Gastrocnemius medialis (tissue), 4 donors: ENCODE measurements around the gene IRX3. TPM values are rescaled to one million over a fixed set of nuclear protein-coding genes. Genes with fewer than 3 reads are reported as not detected.

Experiments used
- ATAC-seq, 2 donors: fragments of 150-250 bp; one replicate each; pipeline ENCODE4 v1.9.1; 2016
- DNase-seq, 2 donors: peaks; one replicate each; pipeline ENCODE4 v3.0.0-alpha.2; 2019
- H3K27ac ChIP-seq, 4 donors: fragments of 200-600 bp; sonication (generic); 1 replicate in 1 of 4; 2 replicates in 3 of 4; pipeline ENCODE4 v1.5.1; 2016 to 2018; ENCODE audit warnings: mild to moderate bottlenecking in 2 of 4, moderate library complexity in 1 of 4
- H3K27me3 ChIP-seq, 3 donors: fragments of 200-600 bp; sonication (generic) in 2 of 3; 1 replicate in 1 of 3; 2 replicates in 2 of 3; pipeline versions ENCODE4 v1.5.1 to v1.6.0; 2016 to 2019; ENCODE audit warnings: mild to moderate bottlenecking in 1 of 3, moderate library complexity in 1 of 3
- H3K36me3 ChIP-seq, 2 donors: fragments of 200-600 bp; sonication (generic) in 1 of 2; one replicate each; pipeline ENCODE4 v1.5.1; 2017 to 2018
- H3K4me1 ChIP-seq, 2 donors: fragments of 200-600 bp; sonication (generic) in 1 of 2; one replicate each; pipeline ENCODE4 v1.5.1; 2016 to 2017; ENCODE audit warnings: mild to moderate bottlenecking in 2 of 2
- H3K4me3 ChIP-seq, 4 donors: fragments of 200-600 bp; sonication (generic) in 3 of 4; 1 replicate in 1 of 4; 2 replicates in 3 of 4; pipeline ENCODE4 v1.5.1; 2016 to 2019; ENCODE audit warnings: mild to moderate bottlenecking in 2 of 4
- H3K9me3 ChIP-seq, 3 donors: fragments of 200-600 bp; sonication (generic) in 2 of 3; 1 replicate in 1 of 3; 2 replicates in 2 of 3; pipeline ENCODE4 v1.5.1; 2016 to 2019
- POLR2A ChIP-seq, 2 donors: fragments of 450-650 bp; IDR thresholded peaks; one replicate each; pipeline ENCODE4 v1.6.1; 2017; ENCODE audit warnings: antibody characterized with exemption in 2 of 2, mild to moderate bottlenecking in 2 of 2, moderate library complexity in 2 of 2
- in situ Hi-C, 4 donors: fragments of 200-750 bp; cut with MboI; loops; one replicate each; pipeline versions ENCODE4 v1.15.0 to v1.8.0; 2017; ENCODE audit warnings: low sequenced_read_pairs in 4 of 4
- intact Hi-C: fragments of 100-400 bp; cut with DNase I; formaldehyde crosslinking; loops from one replicate; pipeline ENCODE4 v1.15.1; 2023; ENCODE audit warnings: low total_unique reads
- total RNA-seq, 4 donors: library from RNA; depleted of rRNA; stranded (reverse); fragments of >200 nt; gene quantifications; one replicate each; pipeline versions ENCODE4 v1.1.0 to v1.2.3, GENCODE V29; 2016
- TF ChIP-seq, protein P1 (sequence below), 5 experiments: fragments of 450-650 bp in 3 of 5; fragments of 200-600 bp in 2 of 5; sonication (generic) in 2 of 5; IDR thresholded peaks in 4 of 5; conservative IDR thresholded peaks in 1 of 5; 1 replicate in 4 of 5; 2 replicates in 1 of 5; pipeline ENCODE4 v1.5.1; 2016 to 2019; ENCODE audit warnings: antibody characterized with exemption in 5 of 5, mild to moderate bottlenecking in 3 of 5, moderate library complexity in 3 of 5

The IRX3 gene
- total RNA-seq, 4 donors from 2014 or later = 3.5 to 40.6 (median 12.0) TPM

DNA sequence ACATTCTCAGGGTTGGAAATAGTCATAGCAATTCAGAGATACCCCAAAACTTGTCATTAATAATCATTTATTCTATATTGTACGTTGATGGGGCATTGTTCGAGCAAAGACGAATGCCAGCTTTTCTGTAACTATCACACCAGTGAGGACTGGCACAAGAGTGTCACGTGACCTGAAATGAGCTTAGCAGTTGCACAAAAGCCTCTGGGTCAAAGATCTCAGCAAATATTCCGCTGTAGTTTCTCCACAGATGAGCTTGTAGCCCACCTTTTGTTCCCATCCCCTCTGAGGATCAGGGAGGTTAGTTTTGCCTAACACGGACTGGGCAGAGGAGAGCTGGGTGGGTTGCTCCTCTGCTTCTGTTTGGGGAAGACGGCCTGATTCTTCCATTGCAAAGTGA, 18.2 kb downstream of the IRX3 start:
- Histone ChIP-seq H3K9me3 (no peaks in the 10 kb centered on the region), H3K4me3 (no peak overlapping the region), H3K27me3 (no peaks in the 10 kb centered on the region), H3K27ac (no peak overlapping the region), H3K36me3 (no peaks in the 10 kb centered on the region), H3K4me1 (peaks cover 0 to 29% of the 10 kb centered on the region in 2 donors)
- TF ChIP-seq, protein P1, sequence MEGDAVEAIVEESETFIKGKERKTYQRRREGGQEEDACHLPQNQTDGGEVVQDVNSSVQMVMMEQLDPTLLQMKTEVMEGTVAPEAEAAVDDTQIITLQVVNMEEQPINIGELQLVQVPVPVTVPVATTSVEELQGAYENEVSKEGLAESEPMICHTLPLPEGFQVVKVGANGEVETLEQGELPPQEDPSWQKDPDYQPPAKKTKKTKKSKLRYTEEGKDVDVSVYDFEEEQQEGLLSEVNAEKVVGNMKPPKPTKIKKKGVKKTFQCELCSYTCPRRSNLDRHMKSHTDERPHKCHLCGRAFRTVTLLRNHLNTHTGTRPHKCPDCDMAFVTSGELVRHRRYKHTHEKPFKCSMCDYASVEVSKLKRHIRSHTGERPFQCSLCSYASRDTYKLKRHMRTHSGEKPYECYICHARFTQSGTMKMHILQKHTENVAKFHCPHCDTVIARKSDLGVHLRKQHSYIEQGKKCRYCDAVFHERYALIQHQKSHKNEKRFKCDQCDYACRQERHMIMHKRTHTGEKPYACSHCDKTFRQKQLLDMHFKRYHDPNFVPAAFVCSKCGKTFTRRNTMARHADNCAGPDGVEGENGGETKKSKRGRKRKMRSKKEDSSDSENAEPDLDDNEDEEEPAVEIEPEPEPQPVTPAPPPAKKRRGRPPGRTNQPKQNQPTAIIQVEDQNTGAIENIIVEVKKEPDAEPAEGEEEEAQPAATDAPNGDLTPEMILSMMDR (IDR thresholded peaks at IDR 0.05 in 4 of 5, conservative IDR thresholded peaks at IDR 0.05 in 1 of 5) = no peak
- TF ChIP-seq POLR2A (IDR thresholded peaks at IDR 0.05) = no peak
- no peak for DNase-seq
- intact Hi-C loops = no loop called here
- no peak for ATAC-seq
- in situ Hi-C loops = no loop called here

DNA sequence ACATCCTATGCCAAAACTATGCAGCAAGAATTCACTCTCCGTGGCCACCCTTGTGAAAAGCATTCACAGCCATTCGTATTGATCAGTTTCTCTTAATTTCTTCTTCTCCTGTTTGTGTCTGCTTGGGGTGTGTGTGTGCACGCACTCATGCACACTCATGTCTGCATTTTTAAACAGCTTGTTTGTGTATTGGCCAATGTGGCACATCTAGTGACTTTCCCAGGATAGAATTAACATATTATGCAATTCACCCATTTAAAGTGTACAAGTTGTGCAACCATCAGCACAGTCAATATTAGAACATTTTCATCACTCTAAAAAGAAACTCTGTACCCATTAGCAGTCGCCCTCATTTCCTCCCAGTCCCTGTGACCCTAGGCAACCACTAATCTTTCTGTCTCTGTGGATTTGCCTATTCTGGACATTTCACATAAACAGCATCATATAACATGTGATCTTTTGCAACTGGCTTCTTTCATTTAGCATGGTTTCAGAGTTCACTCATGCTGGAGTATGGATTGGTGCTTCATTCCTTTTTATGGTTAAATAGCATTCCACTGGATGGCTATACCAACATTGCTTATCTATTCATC, 20.1 kb downstream of the IRX3 start:
- ATAC-seq (peak; percentile 90 to 91), DNase-seq (peak in 1 of 2 donors; percentile 32)
- intact Hi-C loops = no loop called here
- in situ Hi-C loops = no loop called here
- Histone ChIP-seq H3K4me3 (no peak overlapping the region), H3K27me3 (peaks cover 0 to 2% (median 0%) of the 10 kb centered on the region in 3 donors), H3K27ac (peak overlapping the region in 2 of 4 donors; percentile 15 to 73), H3K36me3 (no peaks in the 10 kb centered on the region), H3K4me1 (peaks cover 0 to 29% of the 10 kb centered on the region in 2 donors), H3K9me3 (no peaks in the 10 kb centered on the region)
- TF ChIP-seq, protein P1 (IDR thresholded peaks at IDR 0.05 in 4 of 5, conservative IDR thresholded peaks at IDR 0.05 in 1 of 5) = no peak
- no peak for TF ChIP-seq POLR2A (IDR thresholded peaks at IDR 0.05)

GRCh38 chr16:54265575-54266107, 20.9 kb downstream of the IRX3 start:
- no peaks in the 10 kb centered on the region for H3K9me3 ChIP-seq
- H3K4me3 ChIP-seq = no peak overlapping the region
- in situ Hi-C loops = no loop called here
- peaks cover 0 to 2% (median 0%) of the 10 kb centered on the region in 3 donors for H3K27me3 ChIP-seq
- ATAC-seq (peak in 1 of 2 donors; percentile 30), DNase-seq (no peak)
- intact Hi-C loops = no loop called here
- TF ChIP-seq, protein P1 (IDR thresholded peaks at IDR 0.05 in 4 of 5, conservative IDR thresholded peaks at IDR 0.05 in 1 of 5) = no peak
- TF ChIP-seq POLR2A (IDR thresholded peaks at IDR 0.05) = no peak
- peak overlapping the region in 2 of 4 donors; percentile 15 to 73 for H3K27ac ChIP-seq
- peaks cover 0 to 29% of the 10 kb centered on the region in 2 donors for H3K4me1 ChIP-seq
- H3K36me3 ChIP-seq = no peaks in the 10 kb centered on the region

- no peaks in the 10 kb centered on the region for H3K36me3 ChIP-seq
- in situ Hi-C loops (no loop called here), intact Hi-C loops (no loop called here)
- peak overlapping the region in 1 of 4 donors; percentile 70 for H3K27ac ChIP-seq
- TF ChIP-seq, protein P1 (IDR thresholded peaks at IDR 0.05 in 4 of 5, conservative IDR thresholded peaks at IDR 0.05 in 1 of 5) = no peak
- no peak for TF ChIP-seq POLR2A (IDR thresholded peaks at IDR 0.05)
- DNase-seq (peak; percentile 49), ATAC-seq (peak; percentile 75 to 83)
- H3K27me3 ChIP-seq = no peaks in the 10 kb centered on the region
- H3K4me3 ChIP-seq = no peak overlapping the region
- no peaks in the 10 kb centered on the region for H3K9me3 ChIP-seq
- H3K4me1 ChIP-seq = peaks cover 0 to 7% of the 10 kb centered on the region in 2 donors
These were observed 33.5 kb downstream of the IRX3 start for GRCh38 chr16:54253118-54253517.
